OCI-LY7 (cell line): ENCODE measurements around the gene ZNF436. TPM values are rescaled to one million over a fixed set of nuclear protein-coding genes. Genes with fewer than 3 reads are reported as not detected.

Source experiments
- BruUV-seq: library from RNA; stranded (reverse); fragments of 400-500 nt; replicated peaks from 2 replicates; lab custom pipeline; 2021; lab: Mats Ljungman, UMichigan
- CTCF ChIA-PET: fragments of 300-600 bp; sonication (Branson Sonifier 250); formaldehyde crosslinking; loops from one replicate; lab custom pipeline; 2022; ENCODE audit warnings: antibody characterized with exemption; ENCODE audit not compliant: unreplicated experiment; lab: Charles Lee
- POLR2A ChIA-PET: fragments of 300-600 bp; sonication (Branson Sonifier 250); formaldehyde crosslinking; loops from one replicate; lab custom pipeline; 2022; ENCODE audit warnings: antibody characterized with exemption; lab: Charles Lee
- DNase-seq: peaks from one replicate; pipeline ENCODE4 v3.0.0-alpha.2; 2015; ENCODE audit warnings: low spot score
- H2AFZ ChIP-seq: fragments of 200-600 bp; sonication (generic), shearing (Covaris generic); 2 replicates; pipeline ENCODE4 v1.6.1; 2014; ENCODE audit warnings: mild to moderate bottlenecking, antibody characterized with exemption, low read length, moderate library complexity
- H3K27ac ChIP-seq: fragments of 200-600 bp; sonication (generic); 2 replicates; pipeline ENCODE4 v1.5.1; 2014; ENCODE audit warnings: mixed run types, low read depth, mild to moderate bottlenecking, moderate library complexity, low read length, inconsistent platforms; ENCODE audit not compliant: poor library complexity, severe bottlenecking
- H3K36me3 ChIP-seq: fragments of 200-600 bp; sonication (generic); 2 replicates; pipeline ENCODE4 v1.6.1; 2014; ENCODE audit warnings: mild to moderate bottlenecking, antibody characterized with exemption, low read length, moderate library complexity, mixed read lengths; ENCODE audit not compliant: insufficient read depth
- H3K4me1 ChIP-seq: fragments of 200-600 bp; sonication (generic); 2 replicates; pipeline ENCODE4 v1.5.1; 2014; ENCODE audit warnings: mild to moderate bottlenecking, low read length; ENCODE audit not compliant: insufficient read depth, poor library complexity, severe bottlenecking
- H3K4me2 ChIP-seq: fragments of 200-600 bp; sonication (generic); 2 replicates; pipeline ENCODE4 v1.6.1; 2014; ENCODE audit warnings: mild to moderate bottlenecking, low read length
- H3K4me3 ChIP-seq: fragments of 200-600 bp; sonication (generic); 2 replicates; pipeline ENCODE4 v1.5.1; 2014; ENCODE audit warnings: mild to moderate bottlenecking, low read depth, low read length; ENCODE audit not compliant: poor library complexity, severe bottlenecking
- H3K79me2 ChIP-seq: fragments of 200-600 bp; sonication (generic); 2 replicates; pipeline ENCODE4 v1.6.1; 2016; ENCODE audit warnings: low read depth, mild to moderate bottlenecking, low read length, moderate library complexity, mixed read lengths; ENCODE audit not compliant: insufficient read depth
- H3K9me2 ChIP-seq: fragments of 200-600 bp; sonication (generic); 2 replicates; pipeline ENCODE4 v1.6.1; 2016; ENCODE audit warnings: mild to moderate bottlenecking, low read length, mixed read lengths; ENCODE audit not compliant: insufficient read depth
- H3K9me3 ChIP-seq: fragments of 200-600 bp; sonication (generic); 2 replicates; pipeline ENCODE4 v1.6.1; 2014; ENCODE audit warnings: mild to moderate bottlenecking, mixed run types, low read length, mixed read lengths
- H4K20me1 ChIP-seq: fragments of 200-600 bp; sonication (generic); 2 replicates; pipeline ENCODE4 v1.6.1; 2014; ENCODE audit warnings: mild to moderate bottlenecking, antibody characterized with exemption, low read length, moderate library complexity, mixed read lengths; ENCODE audit not compliant: insufficient read depth
- CTCF ChIP-seq: fragments of 200-600 bp; sonication (generic); conservative IDR thresholded peaks from 2 replicates; pipeline ENCODE4 v1.5.1; 2014; ENCODE audit warnings: mild to moderate bottlenecking, antibody characterized with exemption, low read length, moderate library complexity, mixed read lengths
- EZH2phosphoT487 ChIP-seq: fragments of 200-600 bp; sonication (generic); IDR thresholded peaks from 2 replicates; pipeline ENCODE4 v1.6.1; 2018; ENCODE audit warnings: low read depth, borderline replicate concordance, mild to moderate bottlenecking, mixed run types, antibody characterized with exemption, low read length, moderate library complexity, mixed read lengths
- intact Hi-C: fragments of 100-400 bp; cut with micrococcal nuclease; formaldehyde crosslinking; loops from one replicate; pipeline ENCODE4 v1.10.0; 2022; ENCODE audit not compliant: unreplicated experiment
- total RNA-seq, 2 experiments: library from RNA; depleted of rRNA in 1 of 2; stranded (reverse); fragments of >200 nt in 1 of 2; shearing (Covaris generic) in 1 of 2; gene quantifications; 2 replicates each; pipeline ENCODE4 v1.2.3, GENCODE V29; 2014 to 2022

The ZNF436 gene
- total RNA-seq, 2 experiments from 2014 or later = 5.0 to 7.6 TPM

- no peaks in the 10 kb centered on the region for H3K4me1 ChIP-seq
- no peaks in the 10 kb centered on the region for H3K9me2 ChIP-seq
- BruUV-seq = no TSS peak
- H3K36me3 ChIP-seq = peaks cover 21% of the 10 kb centered on the region
- H4K20me1 ChIP-seq = no peaks in the 10 kb centered on the region
- no peak overlapping the region for H3K27ac ChIP-seq
- H3K4me3 ChIP-seq = no peak overlapping the region
- no peak for DNase-seq
- ChIA-PET POLR2A (interaction anchor here (1.1 kb wide), 1 partner anchor 11 kb away, joined by 10 read pairs; no protein-coding TSS in a partner anchor), CTCF (no interaction called here)
- H3K4me2 ChIP-seq = no peak overlapping the region
- intact Hi-C loops = no loop called here
- no peaks in the 10 kb centered on the region for H3K9me3 ChIP-seq
- no peak overlapping the region for H2AFZ ChIP-seq
- no peaks in the 10 kb centered on the region for H3K79me2 ChIP-seq
- TF ChIP-seq CTCF = no peak
- TF ChIP-seq EZH2phosphoT487 = no peak
Observed at GRCh38 chr1:23357138-23357908, 12.3 kb downstream of the ZNF436 start.

GRCh38 chr1:23356471-23357137 is 13.0 kb downstream of the ZNF436 start:
- H3K4me1 ChIP-seq = no peaks in the 10 kb centered on the region
- no peaks in the 10 kb centered on the region for H3K79me2 ChIP-seq
- no peak overlapping the region for H3K27ac ChIP-seq
- no peaks in the 10 kb centered on the region for H3K9me2 ChIP-seq
- no peaks in the 10 kb centered on the region for H3K9me3 ChIP-seq
- peaks cover 13% of the 10 kb centered on the region for H3K36me3 ChIP-seq
- DNase-seq = no peak
- BruUV-seq = no TSS peak
- H3K4me3 ChIP-seq = no peak overlapping the region
- ChIA-PET POLR2A (no interaction called here), CTCF (no interaction called here)
- H2AFZ ChIP-seq = no peak overlapping the region
- no peak overlapping the region for H3K4me2 ChIP-seq
- intact Hi-C loops = no loop called here
- TF ChIP-seq EZH2phosphoT487 (no peak), CTCF (no peak)
- H4K20me1 ChIP-seq = no peaks in the 10 kb centered on the region

- no peak overlapping the region for H3K4me2 ChIP-seq
- DNase-seq = peak; percentile 13
Observed at GRCh38 chr1:23354245-23354644, 15.4 kb downstream of the ZNF436 start.

More at GRCh38 chr1:23354245-23354644, 15.4 kb downstream of the ZNF436 start:
- Histone ChIP-seq H3K9me2 (no peaks in the 10 kb centered on the region), H3K4me3 (no peak overlapping the region), H2AFZ (no peak overlapping the region), H3K9me3 (no peaks in the 10 kb centered on the region), H3K36me3 (no peaks in the 10 kb centered on the region), H3K79me2 (no peaks in the 10 kb centered on the region), H3K4me1 (no peaks in the 10 kb centered on the region), H3K27ac (no peak overlapping the region), H4K20me1 (no peaks in the 10 kb centered on the region)
- BruUV-seq = no TSS peak
- TF ChIP-seq EZH2phosphoT487 = no peak
- peak; percentile 57 for TF ChIP-seq CTCF
- intact Hi-C loops = no loop called here
- ChIA-PET POLR2A (interaction anchor here (1.0 kb wide), 1 partner anchor 31 kb away, joined by 5 read pairs; no protein-coding TSS in a partner anchor), CTCF (no interaction called here)
